LNCAP (cell line): ENCODE measurements around the gene LCN6.

Experiments used
- TF ChIP-seq, protein P1 (sequence below): fragments of 450-650 bp; IDR thresholded peaks from 2 replicates; pipeline ENCODE4 v1.5.1; 2017; ENCODE audit warnings: mild to moderate bottlenecking

The LCN6 gene

GRCh38 chr9:136701668-136702053, 46.7 kb downstream of the LCN6 start:
- TF ChIP-seq, protein P1, sequence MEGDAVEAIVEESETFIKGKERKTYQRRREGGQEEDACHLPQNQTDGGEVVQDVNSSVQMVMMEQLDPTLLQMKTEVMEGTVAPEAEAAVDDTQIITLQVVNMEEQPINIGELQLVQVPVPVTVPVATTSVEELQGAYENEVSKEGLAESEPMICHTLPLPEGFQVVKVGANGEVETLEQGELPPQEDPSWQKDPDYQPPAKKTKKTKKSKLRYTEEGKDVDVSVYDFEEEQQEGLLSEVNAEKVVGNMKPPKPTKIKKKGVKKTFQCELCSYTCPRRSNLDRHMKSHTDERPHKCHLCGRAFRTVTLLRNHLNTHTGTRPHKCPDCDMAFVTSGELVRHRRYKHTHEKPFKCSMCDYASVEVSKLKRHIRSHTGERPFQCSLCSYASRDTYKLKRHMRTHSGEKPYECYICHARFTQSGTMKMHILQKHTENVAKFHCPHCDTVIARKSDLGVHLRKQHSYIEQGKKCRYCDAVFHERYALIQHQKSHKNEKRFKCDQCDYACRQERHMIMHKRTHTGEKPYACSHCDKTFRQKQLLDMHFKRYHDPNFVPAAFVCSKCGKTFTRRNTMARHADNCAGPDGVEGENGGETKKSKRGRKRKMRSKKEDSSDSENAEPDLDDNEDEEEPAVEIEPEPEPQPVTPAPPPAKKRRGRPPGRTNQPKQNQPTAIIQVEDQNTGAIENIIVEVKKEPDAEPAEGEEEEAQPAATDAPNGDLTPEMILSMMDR, result no peak

DNA sequence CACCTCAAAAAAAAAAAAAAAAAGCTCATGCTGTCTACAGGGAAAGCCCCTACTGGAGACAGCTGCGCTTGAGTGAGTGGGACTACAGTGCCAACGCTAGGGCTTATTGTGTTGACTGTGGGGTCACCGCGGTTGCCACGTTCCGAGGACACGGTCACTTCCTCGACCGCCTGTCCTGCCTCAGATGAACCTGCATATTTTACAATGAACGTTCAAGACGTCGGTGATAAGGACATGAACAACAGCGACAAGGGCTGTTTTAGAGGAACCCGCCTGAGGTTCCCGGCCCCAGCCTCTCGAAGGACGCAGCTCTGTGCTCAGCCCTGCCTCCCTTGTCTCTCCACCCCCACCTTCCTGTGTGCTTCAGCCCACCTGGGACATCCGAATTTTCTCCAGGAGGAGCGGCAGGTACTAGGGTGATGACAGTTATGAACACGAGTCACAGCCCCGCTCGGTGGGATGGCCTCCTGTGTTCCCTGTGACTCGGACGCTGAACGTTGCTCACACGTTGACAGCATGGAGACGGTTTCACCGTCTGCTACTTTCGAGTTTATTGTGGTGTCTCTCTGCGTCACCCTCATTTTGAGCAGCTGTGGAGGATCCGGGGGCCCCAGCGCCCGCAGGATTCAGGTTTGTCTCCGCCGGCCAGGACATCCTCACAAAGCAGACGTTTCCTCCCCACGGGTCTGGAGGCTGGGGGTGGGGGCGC, 47.2 kb downstream of the LCN6 start:
- TF ChIP-seq, protein P1, result no peak

GRCh38 chr9:136700304-136700703, 48.0 kb downstream of the LCN6 start:
- TF ChIP-seq, protein P1, result no peak

- TF ChIP-seq, protein P1, result no peak
Observed at GRCh38 chr9:136698635-136699246, 49.6 kb downstream of the LCN6 start.

DNA sequence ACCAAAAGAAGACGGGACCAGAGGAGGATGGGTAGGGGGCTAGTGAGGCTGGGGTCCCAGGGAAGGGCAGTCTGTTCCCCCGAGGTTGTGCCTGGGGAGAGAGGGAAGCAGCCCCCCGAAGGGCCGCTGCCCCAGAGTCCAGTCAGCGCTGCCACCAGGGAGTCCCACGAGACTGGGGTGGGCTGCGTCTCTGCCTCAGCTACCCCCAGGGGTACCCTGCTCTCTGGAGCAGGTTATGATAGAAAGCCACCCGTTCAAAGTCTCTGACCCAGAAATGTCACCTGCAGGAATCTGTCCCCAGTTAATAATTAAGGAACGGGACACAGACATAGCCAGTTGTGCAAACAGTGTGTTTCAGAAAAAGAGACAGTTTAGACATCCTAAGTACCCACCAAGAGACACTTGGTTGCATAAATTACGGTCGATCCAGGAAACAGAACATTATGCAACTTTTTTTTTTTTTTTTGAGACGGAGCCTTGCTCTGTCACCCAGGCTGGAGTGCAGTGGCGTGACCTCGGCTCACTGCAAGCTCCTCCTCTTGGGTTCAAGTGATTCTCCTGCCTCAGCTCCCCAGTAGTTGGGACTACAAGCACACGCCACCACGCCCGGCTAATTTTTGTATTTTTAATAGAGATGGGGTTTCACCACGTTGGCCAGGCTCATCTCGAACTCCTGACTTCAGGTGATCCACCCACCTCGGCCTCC, 50.4 kb downstream of the LCN6 start:
- TF ChIP-seq, protein P1, result no peak

GRCh38 chr9:136697146-136697820, 51.0 kb downstream of the LCN6 start:
- TF ChIP-seq, protein P1, result no peak

DNA sequence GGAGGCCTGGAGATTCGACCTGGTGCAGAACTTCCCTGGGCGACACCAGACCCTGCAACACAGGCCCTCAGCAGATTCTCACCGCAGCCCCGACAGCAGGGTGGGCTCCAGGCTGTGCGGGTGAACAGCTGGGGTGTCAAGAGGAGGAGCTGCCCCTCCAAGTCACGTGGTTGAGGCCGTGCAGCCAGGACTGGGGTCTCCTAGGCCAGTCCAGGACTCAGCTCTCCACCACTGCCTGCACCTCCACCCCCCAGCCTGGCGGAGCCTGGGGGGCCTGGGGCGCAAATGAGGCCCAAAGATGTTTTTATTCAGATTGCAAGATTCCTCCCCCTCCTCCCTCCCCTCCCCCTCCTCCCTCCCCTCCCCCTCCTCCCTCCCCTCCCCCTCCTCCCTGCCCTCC, 51.8 kb downstream of the LCN6 start:
- TF ChIP-seq, protein P1, result no peak
